Activated CD4-positive, alpha-beta T cell treated with anti-CD3 and anti-CD28 coated beads, Interleukin-2, amount 10 ng/mL, durations not matched to agents 7 days and 5 days (primary cell): ENCODE data around the gene KLHL7. TPM values are rescaled to one million over a fixed set of nuclear protein-coding genes. Genes with fewer than 3 reads are reported as not detected.
"Not testable (repeated sequence)": the region's sequence is repeated elsewhere in the genome, so short reads cannot be mapped to it uniquely, and the experiment has no call there.

Source experiments
- CTCF ChIA-PET: fragments of 350-600 bp; sonication (Branson Sonifier 250); formaldehyde crosslinking; loops from one replicate; lab custom pipeline; 2021; ENCODE audit warnings: antibody characterized with exemption; lab: Charles Lee
- POLR2A ChIA-PET: fragments of 350-600 bp; sonication (Branson Sonifier 250); formaldehyde crosslinking; loops from one replicate; lab custom pipeline; 2021; ENCODE audit warnings: antibody characterized with exemption; lab: Charles Lee
- DNase-seq: peaks from one replicate; pipeline ENCODE4 v3.0.0-alpha.2; 2020
- H3K27ac Mint-ChIP-seq: one replicate; pipeline ENCODE4 v1.8.0; 2021; ENCODE audit warnings: mild to moderate bottlenecking, moderate library complexity, mixed read lengths
- H3K27me3 Mint-ChIP-seq: one replicate; pipeline ENCODE4 v1.8.0; 2021; ENCODE audit warnings: mixed read lengths
- H3K36me3 Mint-ChIP-seq: one replicate; pipeline ENCODE4 v1.8.0; 2021; ENCODE audit warnings: low read depth, mixed read lengths
- H3K4me1 Mint-ChIP-seq: one replicate; pipeline ENCODE4 v1.8.0; 2021; ENCODE audit warnings: mixed read lengths
- H3K4me3 Mint-ChIP-seq: one replicate; pipeline ENCODE4 v1.8.0; 2021; ENCODE audit warnings: mild to moderate bottlenecking, moderate library complexity, mixed read lengths
- H3K9me3 Mint-ChIP-seq: one replicate; pipeline ENCODE4 v1.8.0; 2021; ENCODE audit warnings: mixed read lengths
- total RNA-seq, 2 experiments: library from RNA; stranded (reverse); gene quantifications; one replicate each; pipeline ENCODE4 v1.2.3, GENCODE V29; 2021

Gene KLHL7
- total RNA-seq, 2 experiments from 2014 or later: 16.5 to 16.7 TPM

DNA sequence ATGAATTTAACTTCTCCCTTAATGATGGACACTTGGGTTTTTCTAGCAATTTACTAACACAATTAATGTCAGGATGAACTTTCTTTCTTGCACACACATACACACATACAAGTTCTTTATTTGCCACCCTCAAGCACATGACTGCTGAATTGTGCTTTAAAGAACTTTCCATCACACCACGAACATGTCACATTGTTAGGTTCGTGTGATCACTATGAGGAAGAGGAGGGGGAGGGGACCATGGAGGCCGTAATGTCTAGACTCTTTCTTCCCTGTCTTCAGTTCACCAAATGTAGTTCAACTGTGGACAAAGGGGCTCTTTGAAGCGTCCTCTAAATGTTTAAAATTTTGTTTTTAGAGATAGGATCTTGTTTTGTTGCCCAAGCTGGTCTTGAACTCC is 107.3 kb downstream of the KLHL7 start:
- Mint-ChIP-seq H3K9me3 (no peaks in the 10 kb centered on the region), H3K36me3 (no peaks in the 10 kb centered on the region), H3K27ac (no peak overlapping the region), H3K27me3 (peaks cover 11% of the 10 kb centered on the region), H3K4me1 (no peaks in the 10 kb centered on the region), H3K4me3 (no peak overlapping the region)
- POLR2A ChIA-PET: no interaction called here
- no peak for DNase-seq
- CTCF ChIA-PET: no interaction called here

DNA sequence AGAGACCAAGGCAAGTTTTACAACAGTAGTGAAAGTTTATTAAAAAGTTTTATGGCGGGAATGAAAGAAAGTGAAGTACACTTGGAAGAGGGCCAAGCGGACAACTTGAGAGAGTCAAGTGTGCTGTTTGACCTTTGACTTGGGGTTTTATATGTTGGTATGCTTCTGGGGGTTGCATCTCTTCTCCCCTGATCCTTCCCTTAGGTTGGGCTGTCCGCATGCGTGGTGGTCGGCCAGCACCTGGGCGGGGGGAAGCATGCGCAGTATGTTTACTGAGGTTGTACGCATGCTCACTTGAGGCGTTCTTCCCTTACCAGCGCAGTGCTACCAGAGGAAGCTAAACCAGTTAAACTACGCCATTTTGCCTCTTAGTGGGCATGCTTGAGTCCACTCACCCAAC is 108.2 kb downstream of the KLHL7 start:
- ChIA-PET POLR2A (no interaction called here), CTCF (no interaction called here)
- H3K36me3 Mint-ChIP-seq: no peaks in the 10 kb centered on the region
- H3K9me3 Mint-ChIP-seq: no peaks in the 10 kb centered on the region
- H3K27me3 Mint-ChIP-seq: peaks cover 8% of the 10 kb centered on the region
- H3K4me1 Mint-ChIP-seq: no peaks in the 10 kb centered on the region
- H3K27ac Mint-ChIP-seq: no peak overlapping the region
- no peak for DNase-seq
- no peak overlapping the region for H3K4me3 Mint-ChIP-seq

DNA sequence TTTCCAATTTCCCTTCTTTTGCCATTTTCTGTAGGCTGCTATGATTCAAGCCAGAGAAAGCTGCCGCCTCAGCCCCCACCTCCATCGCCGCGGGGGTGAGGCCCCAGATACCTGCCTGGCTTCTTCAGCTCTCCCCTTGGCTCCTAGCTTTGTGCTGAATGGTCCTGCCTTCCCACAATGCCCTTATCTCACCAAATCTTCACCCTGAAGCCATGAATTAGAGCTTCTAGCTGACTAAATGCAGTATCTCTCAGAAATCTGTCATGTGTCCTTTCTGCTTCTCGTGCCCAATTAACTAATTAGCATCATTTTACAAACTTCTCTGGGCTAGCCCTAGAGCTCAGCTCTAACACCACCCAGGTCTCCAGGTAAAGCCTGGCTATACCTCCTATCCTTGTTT is 108.8 kb downstream of the KLHL7 start:
- Mint-ChIP-seq H3K4me1 (no peaks in the 10 kb centered on the region), H3K4me3 (no peak overlapping the region), H3K9me3 (no peaks in the 10 kb centered on the region), H3K27ac (no peak overlapping the region), H3K36me3 (no peaks in the 10 kb centered on the region), H3K27me3 (peaks cover 8% of the 10 kb centered on the region)
- ChIA-PET POLR2A (no interaction called here), CTCF (interaction anchor here (1.3 kb wide), 1 partner anchor 12 kb away, joined by 3 read pairs; no protein-coding TSS in a partner anchor)
- DNase-seq: no peak

DNA sequence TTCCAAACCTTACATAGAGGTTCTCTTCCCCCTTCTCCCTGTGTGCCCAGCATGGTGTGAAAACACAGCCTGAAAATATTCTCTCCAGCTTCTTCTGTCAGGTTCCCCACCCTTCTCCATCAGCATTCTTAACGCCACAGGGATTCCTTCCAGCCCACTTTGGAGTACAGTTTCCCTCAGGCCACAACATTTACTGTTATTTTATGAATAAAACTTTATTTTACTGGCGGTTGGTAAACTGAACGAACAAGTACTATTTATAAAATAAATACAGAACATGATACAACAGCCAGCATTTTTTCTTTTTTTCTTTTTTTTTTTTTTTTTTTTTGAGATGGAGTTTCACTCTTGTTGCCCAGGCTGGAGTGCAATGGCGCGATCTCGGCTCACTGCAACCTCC is 109.4 kb downstream of the KLHL7 start:
- no peak overlapping the region for H3K27ac Mint-ChIP-seq
- ChIA-PET CTCF (interaction anchor here (1.3 kb wide), 1 partner anchor 12 kb away, joined by 3 read pairs; no protein-coding TSS in a partner anchor), POLR2A (no interaction called here)
- no peaks in the 10 kb centered on the region for H3K9me3 Mint-ChIP-seq
- DNase-seq: no peak
- peaks cover 8% of the 10 kb centered on the region for H3K27me3 Mint-ChIP-seq
- no peaks in the 10 kb centered on the region for H3K4me1 Mint-ChIP-seq
- no peak overlapping the region for H3K4me3 Mint-ChIP-seq
- no peaks in the 10 kb centered on the region for H3K36me3 Mint-ChIP-seq

DNA sequence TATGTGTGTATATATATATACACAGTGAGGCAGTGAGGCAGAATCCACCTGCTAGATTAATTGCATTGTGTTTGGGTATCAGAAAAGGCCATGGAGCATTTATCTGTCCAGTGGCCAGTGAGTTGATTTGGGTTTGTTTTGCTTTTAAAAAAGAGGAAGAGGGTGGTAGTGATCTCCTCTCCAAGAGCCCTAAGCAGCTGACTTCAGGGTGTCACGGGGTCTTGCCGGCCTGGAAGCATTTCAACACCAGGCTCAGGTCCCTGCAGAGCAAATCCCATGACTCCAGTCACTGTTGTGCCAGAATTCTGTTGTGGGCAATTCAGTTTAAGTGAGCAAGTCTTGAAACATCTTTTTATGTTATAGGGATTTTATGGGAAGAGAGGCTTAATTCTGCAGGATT is 110.4 kb downstream of the KLHL7 start:
- Mint-ChIP-seq H3K4me3 (no peak overlapping the region), H3K27me3 (peaks cover 4% of the 10 kb centered on the region), H3K27ac (no peak overlapping the region), H3K36me3 (no peaks in the 10 kb centered on the region), H3K4me1 (no peaks in the 10 kb centered on the region), H3K9me3 (no peaks in the 10 kb centered on the region)
- DNase-seq: no peak
- ChIA-PET CTCF (no interaction called here), POLR2A (no interaction called here)

DNA sequence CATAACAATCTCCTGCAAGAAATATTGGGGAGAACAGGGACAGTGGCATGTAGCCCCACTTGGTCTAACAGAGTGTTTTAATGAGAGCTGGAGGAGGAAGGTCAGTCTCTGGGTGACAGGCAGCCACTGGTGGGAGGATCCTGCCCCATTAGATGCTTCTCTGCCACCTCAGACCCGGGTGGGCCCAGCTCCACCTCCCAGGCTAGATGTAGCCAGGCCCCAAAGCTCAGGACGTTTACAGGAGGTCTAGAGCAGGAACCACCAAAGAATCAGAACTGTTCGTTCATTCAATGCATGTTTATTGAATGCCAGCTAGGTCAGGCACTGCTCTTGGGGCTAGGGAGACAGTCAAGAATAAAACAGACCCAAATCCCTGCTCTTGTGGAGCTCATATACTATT is 112.6 kb downstream of the KLHL7 start:
- DNase-seq: no peak
- Mint-ChIP-seq H3K27me3 (peaks cover 5% of the 10 kb centered on the region), H3K36me3 (no peaks in the 10 kb centered on the region), H3K9me3 (no peaks in the 10 kb centered on the region), H3K27ac (no peak overlapping the region), H3K4me3 (no peak overlapping the region), H3K4me1 (no peaks in the 10 kb centered on the region)
- POLR2A ChIA-PET: no interaction called here
- CTCF ChIA-PET: interaction anchor here (1.5 to 1.7 kb wide), 2 partner anchors 9 to 54 kb away, joined by 4 to 5 read pairs; no protein-coding TSS in a partner anchor

DNA sequence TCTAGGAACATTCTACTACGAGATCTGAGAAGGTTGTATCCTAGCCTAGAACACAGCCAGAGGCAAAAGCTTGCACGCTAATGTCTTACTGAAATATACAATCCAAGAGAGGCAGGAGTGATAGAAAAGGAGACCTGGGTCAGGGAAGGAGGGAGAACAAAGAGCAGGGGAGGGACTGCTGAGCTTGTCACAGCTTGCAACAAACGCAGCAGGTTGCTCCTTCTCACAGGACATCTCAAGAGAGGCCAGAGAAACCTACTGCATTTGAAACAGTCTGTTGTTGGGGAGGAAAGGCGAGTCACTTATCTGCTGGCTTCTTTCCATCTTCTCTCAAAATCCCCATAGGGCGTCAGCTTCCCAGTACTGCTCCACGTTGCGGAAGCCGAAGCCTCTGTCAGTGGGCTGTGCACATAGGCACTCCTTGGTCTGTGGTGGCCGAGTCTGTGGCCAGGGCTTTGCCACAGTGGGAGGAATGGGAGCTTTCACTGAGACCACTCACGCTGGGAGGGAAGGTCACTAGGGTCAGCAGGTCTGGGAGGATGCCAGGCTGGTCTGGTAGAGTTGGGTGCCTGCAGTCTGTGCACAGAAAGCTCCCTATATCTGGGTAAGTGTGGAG is 115.2 kb downstream of the KLHL7 start:
- Mint-ChIP-seq H3K36me3 (no peaks in the 10 kb centered on the region), H3K4me1 (no peaks in the 10 kb centered on the region), H3K4me3 (no peak overlapping the region), H3K27ac (no peak overlapping the region), H3K27me3 (peaks cover 15% of the 10 kb centered on the region), H3K9me3 (no peaks in the 10 kb centered on the region)
- ChIA-PET CTCF (no interaction called here), POLR2A (no interaction called here)
- DNase-seq: no peak

DNA sequence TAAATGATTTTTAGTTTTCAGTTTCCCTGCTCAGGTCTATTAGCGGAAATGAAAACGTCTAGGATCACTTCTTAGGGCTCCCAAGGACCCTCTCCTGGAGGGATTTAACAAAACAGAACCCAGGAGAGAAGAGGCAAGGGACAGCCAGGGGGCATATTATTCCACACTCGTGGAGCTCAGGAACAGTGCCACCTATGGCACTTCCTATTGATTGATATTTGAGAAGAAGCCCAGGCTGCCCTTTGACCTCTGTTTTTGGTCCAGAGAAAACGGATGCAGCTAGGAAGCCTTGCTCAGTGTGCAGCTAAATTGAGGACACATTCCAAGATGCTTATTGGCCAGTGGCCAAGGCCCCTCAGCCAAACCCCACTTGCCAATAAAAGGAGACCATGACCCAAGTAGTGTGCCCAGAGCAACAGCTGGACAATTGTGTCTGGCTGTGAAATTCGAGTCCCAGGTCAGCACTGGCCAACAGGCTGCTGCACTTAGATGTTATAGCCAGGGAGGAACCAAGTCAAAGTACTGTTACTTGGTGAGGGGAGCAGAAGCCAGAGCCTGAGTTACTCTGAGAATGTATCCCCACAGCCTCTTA is 117.0 kb downstream of the KLHL7 start:
- CTCF ChIA-PET: no interaction called here
- no peak for DNase-seq
- Mint-ChIP-seq H3K4me3 (no peak overlapping the region), H3K27ac (no peak overlapping the region), H3K9me3 (no peaks in the 10 kb centered on the region), H3K36me3 (no peaks in the 10 kb centered on the region), H3K4me1 (no peaks in the 10 kb centered on the region), H3K27me3 (peaks cover 15% of the 10 kb centered on the region)
- POLR2A ChIA-PET: no interaction called here

DNA sequence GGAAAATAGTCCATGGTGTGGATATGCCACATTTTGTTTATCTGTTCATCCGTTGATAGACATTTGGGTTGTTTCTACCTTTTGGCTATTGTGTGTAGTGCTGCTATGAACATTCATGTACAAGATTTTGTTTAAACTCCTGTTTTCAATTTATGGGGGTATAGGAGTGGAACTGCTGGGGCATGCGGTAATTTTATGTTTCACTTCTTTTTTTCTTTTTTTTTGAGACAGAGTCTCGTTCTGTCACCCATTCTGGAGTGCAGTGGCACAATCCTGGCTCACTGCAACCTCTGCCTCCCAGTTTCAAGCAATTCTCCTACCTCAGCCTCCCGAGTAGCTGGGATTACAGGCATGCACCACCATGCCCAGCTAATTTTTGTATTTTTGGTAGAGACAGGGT is 118.8 kb downstream of the KLHL7 start:
- DNase-seq, H3K27ac Mint-ChIP-seq, POLR2A ChIA-PET, H3K36me3 Mint-ChIP-seq, H3K9me3 Mint-ChIP-seq, CTCF ChIA-PET, H3K4me1 Mint-ChIP-seq, H3K4me3 Mint-ChIP-seq: not testable (repeated sequence)
- H3K27me3 Mint-ChIP-seq: peaks cover 12% of the 10 kb centered on the region

DNA sequence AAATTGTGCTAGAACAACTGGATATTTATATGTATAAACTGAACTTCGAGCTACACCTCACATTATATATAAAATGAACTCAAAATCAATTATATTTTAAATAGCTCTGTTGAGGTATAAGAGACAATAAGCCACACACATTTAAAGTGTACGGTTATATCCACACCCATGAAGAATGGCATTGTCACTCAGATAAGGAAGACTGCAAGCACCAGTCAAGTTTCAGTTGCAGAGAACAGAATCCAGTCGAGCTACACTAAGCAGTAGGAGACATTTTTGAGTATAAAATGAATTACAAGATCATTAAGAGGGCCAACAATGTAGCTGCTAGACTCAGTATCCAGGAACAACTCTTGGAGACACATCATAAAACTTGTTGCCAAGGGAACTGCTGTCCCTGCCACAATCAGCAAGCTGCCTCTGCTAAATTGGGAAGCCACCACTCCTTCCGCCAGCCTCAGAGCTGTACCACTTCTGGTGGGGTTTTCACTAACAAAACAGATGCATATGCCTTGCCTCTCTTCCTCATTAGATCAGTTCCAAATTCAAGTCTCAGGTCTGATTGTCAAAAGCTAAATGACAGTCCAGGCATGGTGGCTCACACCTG is 121.4 kb downstream of the KLHL7 start:
- no peak for DNase-seq
- H3K36me3 Mint-ChIP-seq: no peaks in the 10 kb centered on the region
- ChIA-PET POLR2A (no interaction called here), CTCF (interaction anchor here (1.0 to 1.6 kb wide), 4 partner anchors 9 to 198 kb away, joined by 3 to 5 read pairs (median 3); no protein-coding TSS in a partner anchor)
- H3K27ac Mint-ChIP-seq: no peak overlapping the region
- H3K4me1 Mint-ChIP-seq: no peaks in the 10 kb centered on the region
- no peaks in the 10 kb centered on the region for H3K9me3 Mint-ChIP-seq
- H3K27me3 Mint-ChIP-seq: peaks cover 12% of the 10 kb centered on the region
- no peak overlapping the region for H3K4me3 Mint-ChIP-seq

Other genes starting within 250 kb of the KLHL7 start
- 10 to 100 TPM; 47.2 to 54.2 TPM for gene HYCC1, start 91.7 kb upstream of the KLHL7 start, total RNA-seq
- 10 to 100 TPM; 37.9 to 43.8 TPM for gene NUP42, start 76.3 kb downstream of the KLHL7 start, total RNA-seq
- gene GPNMB, start 141.0 kb downstream of the KLHL7 start, total RNA-seq: not detected
- 10 to 100 TPM; 41.1 to 47.3 TPM for gene MALSU1, start 193.6 kb downstream of the KLHL7 start, total RNA-seq